ENCODE measurements around the gene RARB.

RARB gene

DNA sequence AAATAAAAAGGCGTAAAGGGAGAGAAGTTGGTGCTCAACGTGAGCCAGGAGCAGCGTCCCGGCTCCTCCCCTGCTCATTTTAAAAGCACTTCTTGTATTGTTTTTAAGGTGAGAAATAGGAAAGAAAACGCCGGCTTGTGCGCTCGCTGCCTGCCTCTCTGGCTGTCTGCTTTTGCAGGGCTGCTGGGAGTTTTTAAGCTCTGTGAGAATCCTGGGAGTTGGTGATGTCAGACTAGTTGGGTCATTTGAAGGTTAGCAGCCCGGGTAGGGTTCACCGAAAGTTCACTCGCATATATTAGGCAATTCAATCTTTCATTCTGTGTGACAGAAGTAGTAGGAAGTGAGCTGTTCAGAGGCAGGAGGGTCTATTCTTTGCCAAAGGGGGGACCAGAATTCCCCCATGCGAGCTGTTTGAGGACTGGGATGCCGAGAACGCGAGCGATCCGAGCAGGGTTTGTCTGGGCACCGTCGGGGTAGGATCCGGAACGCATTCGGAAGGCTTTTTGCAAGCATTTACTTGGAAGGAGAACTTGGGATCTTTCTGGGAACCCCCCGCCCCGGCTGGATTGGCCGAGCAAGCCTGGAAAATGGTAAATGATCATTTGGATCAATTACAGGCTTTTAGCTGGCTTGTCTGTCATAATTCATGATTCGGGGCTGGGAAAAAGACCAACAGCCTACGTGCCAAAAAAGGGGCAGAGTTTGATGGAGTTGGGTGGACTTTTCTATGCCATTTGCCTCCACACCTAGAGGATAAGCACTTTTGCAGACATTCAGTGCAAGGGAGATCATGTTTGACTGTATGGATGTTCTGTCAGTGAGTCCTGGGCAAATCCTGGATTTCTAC lies at the start of gene RARB:
TSS of gene RARB (plus strand) at position 322 of the 847 bp plus-strand sequence. CDS start at position 791, 469 bp downstream.
- peak within 1 kb of the TSS; percentile 87 for H3K4me3 ChIP-seq
- peak within 1 kb of the TSS; percentile 93 to 96 for H3K27ac ChIP-seq
- peak; percentile 88 for DNase-seq (ENCODE audit: low spot score)
- no peak for TF ChIP-seq CTCF (IDR thresholded peaks at IDR 0.05)

- no peak for DNase-seq (ENCODE audit: low spot score)
- no peak for TF ChIP-seq CTCF (IDR thresholded peaks at IDR 0.05)
- Histone ChIP-seq H3K27ac (no peak overlapping the region), H3K4me3 (no peak overlapping the region)
Observed at GRCh38 chr3:25378786-25379311, 49.2 kb upstream of the RARB start.

GRCh38 chr3:25380222-25380739 lies 47.8 kb upstream of the RARB start:
- Histone ChIP-seq H3K4me3 (no peak overlapping the region), H3K27ac (no peak overlapping the region)
- DNase-seq (ENCODE audit: low spot score) = no peak
- no peak for TF ChIP-seq CTCF (IDR thresholded peaks at IDR 0.05)

- no peak for TF ChIP-seq CTCF (IDR thresholded peaks at IDR 0.05)
Observed at GRCh38 chr3:25381083-25381482, 47.0 kb upstream of the RARB start.

GRCh38 chr3:25384471-25384870 lies 43.6 kb upstream of the RARB start:
- Histone ChIP-seq H3K27ac (no peak overlapping the region), H3K4me3 (no peak overlapping the region)
- TF ChIP-seq CTCF (IDR thresholded peaks at IDR 0.05) = no peak
- no peak for DNase-seq (ENCODE audit: low spot score)

More at GRCh38 chr3:25381083-25381482, 47.0 kb upstream of the RARB start:
- no peak for DNase-seq (ENCODE audit: low spot score)
- Histone ChIP-seq H3K27ac (no peak overlapping the region), H3K4me3 (no peak overlapping the region)

- TF ChIP-seq CTCF (IDR thresholded peaks at IDR 0.05) = no peak
- no peak overlapping the region for H3K27ac ChIP-seq
- no peak overlapping the region for H3K4me3 ChIP-seq
- no peak for DNase-seq (ENCODE audit: low spot score)
Observed at GRCh38 chr3:25385807-25386460, 42.1 kb upstream of the RARB start.

Data from coronary artery (tissue), 2 donors.